SK-N-DZ (cell line): ENCODE data around the gene RBM10.

Source experiments
- DNase-seq: peaks from one replicate; pipeline ENCODE4 v3.0.0-alpha.2; 2015; ENCODE audit warnings: low spot score

The RBM10 gene

DNA sequence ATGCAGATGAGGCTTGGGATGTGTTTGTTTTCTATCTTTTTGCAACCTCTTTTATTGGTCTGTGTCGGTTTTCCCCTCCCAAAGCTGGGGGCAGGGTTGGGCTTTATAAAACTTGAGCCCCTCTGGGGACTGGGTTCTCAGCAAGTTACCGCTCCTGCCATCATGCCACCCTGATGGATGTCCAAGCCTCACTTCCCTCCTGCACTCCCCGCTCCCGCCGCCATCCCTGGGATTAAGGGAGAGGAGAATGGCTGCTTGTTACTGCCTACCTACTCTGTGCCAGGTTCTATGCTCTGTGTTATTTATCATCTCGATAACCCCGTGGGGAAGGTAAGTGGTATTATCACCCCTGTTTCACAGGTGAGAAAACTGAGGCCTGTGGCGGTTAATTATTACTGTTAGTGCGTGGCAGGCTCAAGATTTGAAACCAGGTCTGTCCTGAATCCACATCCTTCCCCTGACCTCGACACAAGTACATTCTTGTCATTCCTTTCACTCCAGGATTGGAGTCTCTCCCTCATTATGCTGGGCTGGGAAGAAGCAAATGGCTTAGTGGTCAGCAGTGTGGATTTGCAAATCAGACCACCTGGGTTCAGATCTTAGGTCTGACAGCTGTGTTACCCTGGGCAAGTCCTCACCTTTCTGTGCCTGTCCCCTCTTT lies 53.1 kb downstream of the RBM10 start:
- DNase-seq: no peak

DNA sequence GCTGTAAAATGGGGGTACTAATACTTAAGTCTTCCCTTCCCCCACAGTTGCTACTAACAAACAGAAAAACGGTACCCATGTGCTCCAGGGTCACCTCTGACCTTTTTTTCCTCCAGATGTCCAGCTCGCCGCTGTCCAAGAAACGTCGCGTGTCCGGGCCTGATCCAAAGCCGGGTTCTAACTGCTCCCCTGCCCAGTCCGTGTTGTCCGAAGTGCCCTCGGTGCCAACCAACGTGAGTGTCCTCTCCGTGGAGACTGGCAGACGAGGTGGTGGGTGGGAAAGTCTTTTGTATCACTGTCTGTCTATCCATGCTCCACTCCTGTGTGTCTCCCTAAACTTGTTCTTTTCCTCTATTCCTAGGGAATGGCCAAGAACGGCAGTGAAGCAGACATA lies 53.7 kb downstream of the RBM10 start:
- no peak for DNase-seq

DNA sequence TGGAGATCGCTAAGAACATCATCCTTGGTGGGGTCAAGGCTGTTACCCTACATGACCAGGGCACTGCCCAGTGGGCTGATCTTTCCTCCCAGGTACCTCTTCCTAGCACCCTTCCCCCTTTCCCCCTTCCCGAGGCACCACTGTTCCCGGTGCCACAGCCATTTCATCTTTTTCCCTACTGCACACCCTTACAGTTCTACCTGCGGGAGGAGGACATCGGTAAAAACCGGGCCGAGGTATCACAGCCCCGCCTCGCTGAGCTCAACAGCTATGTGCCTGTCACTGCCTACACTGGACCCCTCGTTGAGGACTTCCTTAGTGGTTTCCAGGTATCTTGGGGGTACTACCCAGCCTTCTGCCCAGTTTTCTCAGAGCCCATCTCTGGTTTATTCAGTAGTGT lies 54.3 kb downstream of the RBM10 start:
- no peak for DNase-seq

DNA sequence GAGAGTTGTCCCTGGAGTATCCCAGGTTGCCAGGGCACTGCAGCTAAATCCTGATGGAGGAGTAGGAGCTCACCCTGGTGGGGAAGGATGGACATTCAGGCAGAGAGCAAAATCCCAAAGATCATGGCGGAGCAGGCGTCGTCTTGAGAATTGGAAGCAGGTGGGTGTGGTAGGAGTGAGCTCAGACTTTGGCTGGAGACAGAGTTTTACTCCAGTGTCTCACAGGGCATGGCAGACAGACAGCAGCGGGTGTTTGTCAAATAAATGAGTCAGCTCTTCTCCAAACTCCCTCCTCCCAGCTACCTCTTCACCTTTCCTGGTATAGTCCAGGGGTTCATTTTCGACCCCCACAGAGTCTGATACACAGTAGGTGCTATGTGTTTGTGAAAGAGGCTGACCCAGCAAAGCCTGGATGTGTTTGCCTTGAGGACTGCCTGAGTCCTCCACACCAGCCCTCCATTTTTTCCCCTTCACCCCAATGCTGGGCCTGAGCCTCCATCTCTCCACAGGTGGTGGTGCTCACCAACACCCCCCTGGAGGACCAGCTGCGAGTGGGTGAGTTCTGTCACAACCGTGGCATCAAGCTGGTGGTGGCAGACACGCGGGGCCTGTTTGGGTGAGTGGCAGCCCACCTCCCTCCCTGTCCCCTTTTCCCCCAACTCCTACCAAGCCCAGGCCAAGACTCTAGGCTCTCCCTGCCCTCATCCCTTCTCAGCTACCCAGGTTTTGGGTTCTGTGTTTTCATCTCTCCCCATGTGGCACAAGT lies 55.5 kb downstream of the RBM10 start:
- DNase-seq: no peak

DNA sequence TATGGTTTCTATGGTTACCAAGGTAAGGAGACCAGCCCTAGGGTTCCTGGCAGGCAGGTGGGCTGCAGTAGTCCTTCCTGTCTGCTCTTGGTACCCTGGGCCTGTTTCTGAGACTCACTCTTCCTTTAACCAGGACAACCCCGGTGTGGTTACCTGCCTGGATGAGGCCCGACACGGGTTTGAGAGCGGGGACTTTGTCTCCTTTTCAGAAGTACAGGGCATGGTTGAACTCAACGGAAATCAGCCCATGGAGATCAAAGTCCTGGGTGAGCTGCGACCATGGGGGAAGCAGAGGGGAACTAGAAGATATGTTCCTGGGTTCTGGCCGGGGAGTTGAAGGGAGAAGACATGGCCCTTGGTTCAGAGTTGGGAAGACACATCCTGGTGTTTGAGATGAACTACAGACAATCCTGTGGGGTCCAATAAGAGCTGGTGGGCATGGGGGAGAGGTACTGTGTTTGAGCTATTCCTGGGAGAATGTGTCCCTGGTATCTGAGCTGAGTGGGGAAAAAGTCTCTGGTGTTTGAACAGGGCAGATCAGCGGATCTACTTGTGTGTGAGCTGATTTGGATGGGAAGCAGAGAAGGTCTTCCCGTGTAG lies 56.4 kb downstream of the RBM10 start:
- no peak for DNase-seq

DNA sequence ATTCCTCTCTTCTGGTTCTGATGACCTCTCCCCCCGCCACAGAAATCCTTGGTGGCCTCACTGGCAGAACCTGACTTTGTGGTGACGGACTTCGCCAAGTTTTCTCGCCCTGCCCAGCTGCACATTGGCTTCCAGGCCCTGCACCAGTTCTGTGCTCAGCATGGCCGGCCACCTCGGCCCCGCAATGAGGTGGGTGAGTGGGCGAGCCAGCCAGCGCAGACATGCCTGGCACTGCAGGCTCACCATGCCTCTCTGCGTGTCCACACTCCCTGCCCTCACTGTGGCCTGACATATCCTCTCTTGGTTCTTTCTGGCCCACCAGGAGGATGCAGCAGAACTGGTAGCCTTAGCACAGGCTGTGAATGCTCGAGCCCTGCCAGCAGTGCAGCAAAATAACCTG lies 57.3 kb downstream of the RBM10 start:
- DNase-seq: no peak

DNA sequence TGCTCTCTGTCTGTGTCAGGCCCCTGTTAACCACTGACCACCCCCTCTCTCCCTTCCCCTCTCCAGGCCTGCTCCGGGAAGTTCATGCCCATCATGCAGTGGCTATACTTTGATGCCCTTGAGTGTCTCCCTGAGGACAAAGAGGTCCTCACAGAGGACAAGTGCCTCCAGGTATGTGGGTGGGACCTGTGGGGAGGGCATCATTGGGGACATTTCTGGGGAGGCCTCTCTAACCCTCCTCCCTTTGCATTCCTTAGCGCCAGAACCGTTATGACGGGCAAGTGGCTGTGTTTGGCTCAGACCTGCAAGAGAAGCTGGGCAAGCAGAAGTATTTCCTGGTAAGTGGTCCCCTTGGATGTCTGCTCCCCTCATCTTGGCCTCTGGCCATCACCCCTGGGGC lies 57.9 kb downstream of the RBM10 start:
- no peak for DNase-seq

DNA sequence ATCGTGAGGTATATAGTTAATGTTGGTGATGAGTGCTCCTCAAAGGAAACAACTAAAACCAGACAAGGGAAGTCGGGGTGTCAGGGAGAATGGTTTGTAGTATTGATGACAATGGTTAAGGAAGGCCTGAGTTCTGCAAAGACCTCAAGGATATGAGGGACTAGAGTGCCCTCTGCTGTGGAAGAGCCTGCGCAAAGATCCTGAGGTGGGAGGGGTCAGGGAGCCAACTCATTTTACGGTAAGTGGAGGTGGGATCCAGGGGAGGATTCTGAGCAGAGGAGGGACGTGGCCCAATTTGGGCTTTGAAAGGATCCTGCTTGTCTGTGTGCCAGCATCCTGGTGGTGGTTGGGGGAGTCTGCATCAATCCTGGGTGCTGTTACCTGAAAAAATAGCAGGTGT lies 59.9 kb downstream of the RBM10 start:
- DNase-seq: no peak

DNA sequence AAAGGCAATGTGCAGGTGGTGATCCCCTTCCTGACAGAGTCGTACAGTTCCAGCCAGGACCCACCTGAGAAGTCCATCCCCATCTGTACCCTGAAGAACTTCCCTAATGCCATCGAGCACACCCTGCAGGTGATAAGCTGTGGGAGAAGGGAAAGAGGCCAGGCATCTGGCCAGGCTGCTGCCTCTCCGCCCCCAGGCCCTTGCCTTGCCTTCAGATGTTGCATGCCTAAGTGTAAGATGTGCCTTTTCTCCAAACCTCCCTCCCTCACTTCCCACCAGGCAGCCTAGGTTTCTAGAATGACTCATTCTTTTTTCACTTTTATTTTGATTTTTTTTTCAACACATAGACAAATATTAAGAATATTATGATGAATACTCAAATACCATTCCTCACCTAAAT lies 61.3 kb downstream of the RBM10 start:
- DNase-seq: no peak

DNA sequence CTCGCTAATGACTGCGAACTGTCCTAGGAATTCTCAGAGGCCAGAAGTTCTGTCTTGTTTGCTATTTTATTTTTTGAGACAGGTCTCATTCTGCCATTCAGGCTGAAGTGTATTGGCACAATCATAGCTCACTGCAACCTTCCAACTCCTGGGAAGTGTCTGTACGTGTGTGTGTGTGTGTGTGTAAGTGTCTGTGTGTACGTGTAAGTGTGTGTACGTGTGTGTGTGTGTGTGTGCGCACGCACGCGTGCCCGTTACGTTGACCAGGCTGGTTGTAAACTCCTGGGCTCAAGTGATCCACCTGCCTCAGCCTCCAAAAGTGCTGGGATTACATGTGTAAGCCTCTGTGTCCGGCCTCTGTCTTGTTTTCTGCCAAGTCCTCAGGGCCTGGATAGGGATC lies 63.1 kb downstream of the RBM10 start:
- no peak for DNase-seq

DNA sequence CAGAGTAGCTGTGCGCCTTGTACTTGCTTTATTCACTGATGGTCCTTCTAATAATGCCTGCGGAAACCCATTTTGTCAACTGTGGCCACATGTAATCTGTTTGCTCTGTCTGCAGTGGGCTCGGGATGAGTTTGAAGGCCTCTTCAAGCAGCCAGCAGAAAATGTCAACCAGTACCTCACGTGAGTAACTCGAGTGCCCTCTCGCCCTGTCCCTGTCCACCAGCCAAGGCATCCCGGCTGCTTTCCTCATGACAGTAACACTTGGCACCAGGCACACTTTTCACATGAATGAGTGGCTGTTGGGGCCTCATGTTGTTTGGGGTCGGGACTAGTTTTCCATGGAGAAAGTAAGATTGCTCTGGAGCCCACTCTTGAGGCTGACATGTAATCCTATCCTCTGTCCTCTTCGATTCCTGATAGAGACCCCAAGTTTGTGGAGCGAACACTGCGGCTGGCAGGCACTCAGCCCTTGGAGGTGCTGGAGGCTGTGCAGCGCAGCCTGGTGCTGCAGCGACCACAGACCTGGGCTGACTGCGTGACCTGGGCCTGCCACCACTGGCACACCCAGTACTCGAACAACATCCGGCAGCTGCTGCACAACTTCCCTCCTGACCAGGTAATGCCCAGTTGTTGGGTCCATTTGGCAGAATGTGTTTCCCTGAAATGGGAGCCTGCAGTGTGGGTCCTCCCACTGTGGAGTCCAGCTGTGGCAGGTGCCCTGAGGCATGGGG lies 64.7 kb downstream of the RBM10 start:
- no peak for DNase-seq

DNA sequence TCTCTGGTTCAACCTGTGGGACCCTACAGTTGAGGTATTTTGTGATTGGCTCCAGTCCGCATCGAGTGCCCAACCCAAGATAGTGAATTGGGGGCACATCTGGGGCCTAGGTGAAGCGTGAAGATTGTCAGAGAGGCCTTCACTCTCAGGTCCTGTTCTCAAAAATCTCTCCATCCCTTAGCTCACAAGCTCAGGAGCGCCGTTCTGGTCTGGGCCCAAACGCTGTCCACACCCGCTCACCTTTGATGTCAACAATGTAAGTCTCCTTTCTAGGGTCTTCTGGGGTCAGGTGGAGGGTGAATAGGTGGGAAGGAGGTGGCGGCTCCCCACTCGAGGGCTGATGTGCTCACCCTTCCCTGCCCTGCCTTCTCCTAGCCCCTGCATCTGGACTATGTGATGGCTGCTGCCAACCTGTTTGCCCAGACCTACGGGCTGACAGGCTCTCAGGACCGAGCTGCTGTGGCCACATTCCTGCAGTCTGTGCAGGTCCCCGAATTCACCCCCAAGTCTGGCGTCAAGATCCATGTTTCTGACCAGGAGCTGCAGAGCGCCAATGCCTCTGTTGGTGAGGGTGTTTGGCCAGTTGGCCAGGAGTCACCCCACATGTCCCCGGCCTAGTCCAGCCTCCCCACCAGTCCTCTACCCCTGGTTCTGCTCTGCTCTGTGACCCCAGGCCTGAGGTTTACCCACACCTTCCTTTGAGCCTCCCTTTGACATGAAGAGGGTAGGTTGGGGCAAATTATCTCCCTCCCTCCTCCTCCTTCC lies 65.8 kb downstream of the RBM10 start:
- no peak for DNase-seq

DNA sequence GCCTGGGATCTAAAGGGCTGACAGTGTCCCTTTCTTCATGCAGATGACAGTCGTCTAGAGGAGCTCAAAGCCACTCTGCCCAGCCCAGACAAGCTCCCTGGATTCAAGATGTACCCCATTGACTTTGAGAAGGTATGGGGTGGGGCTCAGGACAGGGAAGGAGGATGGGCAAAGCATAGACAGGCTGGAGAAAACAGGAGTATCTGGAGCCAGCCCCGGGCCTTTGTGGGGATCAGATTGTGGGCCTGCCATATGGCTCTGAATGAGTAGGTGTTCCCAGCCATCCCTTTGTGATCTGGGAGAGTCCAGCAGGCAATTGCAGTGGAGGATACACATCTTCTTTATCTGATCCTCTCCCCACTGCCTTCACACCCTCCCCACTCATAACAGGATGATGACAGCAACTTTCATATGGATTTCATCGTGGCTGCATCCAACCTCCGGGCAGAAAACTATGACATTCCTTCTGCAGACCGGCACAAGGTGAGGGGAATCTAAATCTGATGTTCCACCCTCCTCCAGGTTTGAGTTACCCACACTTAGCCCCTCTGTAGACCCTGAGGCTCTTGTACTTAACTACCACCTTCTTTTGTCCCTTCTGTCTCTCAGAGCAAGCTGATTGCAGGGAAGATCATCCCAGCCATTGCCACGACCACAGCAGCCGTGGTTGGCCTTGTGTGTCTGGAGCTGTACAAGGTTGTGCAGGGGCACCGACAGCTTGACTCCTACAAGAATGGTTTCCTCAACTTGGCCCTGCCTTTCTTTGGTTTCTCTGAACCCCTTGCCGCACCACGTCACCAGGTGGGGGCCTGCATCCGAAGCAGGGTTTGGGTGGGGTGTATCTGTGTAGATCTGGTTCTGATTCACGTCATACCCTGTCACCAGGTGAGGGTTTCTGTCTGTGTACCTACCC lies 67.6 kb downstream of the RBM10 start:
- DNase-seq: no peak

DNA sequence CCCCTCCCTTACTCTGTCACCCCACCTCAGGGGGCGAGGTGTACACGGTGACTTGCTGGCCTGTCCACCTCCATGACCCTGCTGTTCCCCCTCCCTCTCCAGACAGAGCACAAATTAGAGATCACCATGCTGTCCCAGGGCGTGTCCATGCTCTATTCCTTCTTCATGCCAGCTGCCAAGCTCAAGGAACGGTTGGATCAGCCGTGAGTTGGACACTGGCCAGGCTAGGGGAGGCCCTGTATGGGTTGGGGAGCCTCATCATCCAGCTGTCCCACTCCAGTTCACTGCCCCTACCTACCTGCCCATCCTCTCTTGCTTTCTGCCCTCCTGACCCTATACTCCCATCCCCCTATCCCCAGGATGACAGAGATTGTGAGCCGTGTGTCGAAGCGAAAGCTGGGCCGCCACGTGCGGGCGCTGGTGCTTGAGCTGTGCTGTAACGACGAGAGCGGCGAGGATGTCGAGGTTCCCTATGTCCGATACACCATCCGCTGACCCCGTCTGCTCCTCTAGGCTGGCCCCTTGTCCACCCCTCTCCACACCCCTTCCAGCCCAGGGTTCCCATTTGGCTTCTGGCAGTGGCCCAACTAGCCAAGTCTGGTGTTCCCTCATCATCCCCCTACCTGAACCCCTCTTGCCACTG lies 69.5 kb downstream of the RBM10 start:
- DNase-seq: no peak

DNA sequence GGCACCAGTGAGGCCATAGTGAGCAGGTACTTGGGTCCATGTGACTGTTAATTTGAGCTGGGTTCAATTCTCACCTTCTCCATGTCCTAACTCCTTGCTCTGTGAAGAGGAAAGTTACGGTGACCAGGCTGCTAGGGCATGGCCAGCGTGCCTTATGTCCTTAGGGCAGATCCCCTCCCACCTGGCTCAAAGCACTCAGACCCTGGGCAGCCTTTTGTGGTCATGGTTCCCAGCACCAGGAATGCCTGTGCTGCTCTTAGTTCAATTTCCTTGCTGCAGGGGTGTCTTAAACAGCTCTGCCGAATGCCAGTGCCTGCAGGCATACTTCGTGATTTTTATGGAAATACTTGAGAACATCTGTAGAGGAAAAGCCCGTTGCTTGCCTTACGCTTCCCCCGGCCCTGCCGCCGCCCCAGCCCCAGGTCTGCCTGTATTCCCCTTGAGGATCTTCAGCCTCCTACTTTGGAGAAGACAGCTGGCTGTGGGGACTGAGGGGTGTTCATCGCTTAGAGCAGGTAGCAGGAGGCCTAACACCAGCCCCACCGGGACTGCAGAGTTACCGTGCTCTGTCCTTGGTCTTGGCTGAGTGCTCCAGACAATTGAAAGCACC lies 70.4 kb downstream of the RBM10 start:
- DNase-seq: no peak

DNA sequence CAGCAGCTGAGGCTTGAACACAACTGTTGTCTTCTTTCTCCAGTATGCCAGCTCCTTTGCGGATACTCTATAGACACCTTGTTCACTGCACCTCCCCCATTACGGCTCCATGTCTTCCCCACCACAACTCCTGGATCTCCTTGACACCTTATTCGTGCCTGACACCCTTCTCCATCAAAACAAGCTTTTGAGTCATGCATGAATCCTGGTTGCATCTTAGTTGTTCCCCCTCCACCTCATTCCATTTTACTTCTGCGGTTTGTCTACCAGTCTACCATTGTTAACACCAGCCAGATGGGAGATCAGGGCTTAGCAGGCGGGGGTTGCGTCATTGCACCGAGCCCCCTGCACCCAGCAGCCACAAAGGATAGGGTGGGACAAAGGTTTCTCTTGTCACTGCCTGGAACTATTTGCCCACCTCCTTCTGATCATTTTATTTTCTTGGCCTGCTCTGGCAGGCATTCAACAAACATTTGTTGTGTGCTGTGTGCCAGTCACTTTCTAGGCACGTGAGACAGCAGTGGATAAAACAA lies 71.4 kb downstream of the RBM10 start:
- no peak for DNase-seq

DNA sequence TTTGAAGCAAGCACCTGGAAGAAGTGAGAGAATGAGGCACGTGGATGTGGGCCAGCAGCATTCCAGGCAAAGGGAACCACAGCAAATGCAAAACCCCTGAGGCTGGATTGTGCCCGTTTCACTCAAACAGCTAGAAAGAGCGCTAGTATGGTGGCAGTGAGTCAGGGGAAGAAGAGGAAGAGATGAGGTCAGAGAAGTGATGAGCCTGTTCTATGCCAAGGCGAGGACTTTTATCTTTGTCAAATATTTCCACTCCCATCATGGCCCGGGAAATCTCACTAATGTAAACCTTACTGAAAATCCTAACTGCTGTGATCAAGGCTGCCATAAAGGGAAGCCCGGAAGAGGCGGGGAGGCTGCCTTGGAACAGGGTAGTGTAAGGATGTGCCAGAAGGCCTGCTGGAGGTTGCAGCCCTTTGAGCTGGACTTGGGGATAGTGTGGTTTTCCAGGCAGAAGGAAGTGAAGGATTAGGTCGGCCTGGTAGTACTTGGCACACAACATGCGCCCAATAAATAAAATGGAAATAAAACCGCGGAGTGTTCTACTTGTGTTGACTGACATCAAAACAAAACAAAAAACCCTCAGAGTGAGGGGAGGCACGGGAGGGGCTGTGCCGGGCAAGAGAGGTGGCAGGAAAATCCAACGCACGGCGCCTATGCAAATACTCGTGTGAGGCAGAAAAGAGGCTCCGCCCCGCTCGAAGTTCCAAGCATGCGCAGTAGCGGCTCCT lies 72.3 kb downstream of the RBM10 start:
- no peak for DNase-seq

DNA sequence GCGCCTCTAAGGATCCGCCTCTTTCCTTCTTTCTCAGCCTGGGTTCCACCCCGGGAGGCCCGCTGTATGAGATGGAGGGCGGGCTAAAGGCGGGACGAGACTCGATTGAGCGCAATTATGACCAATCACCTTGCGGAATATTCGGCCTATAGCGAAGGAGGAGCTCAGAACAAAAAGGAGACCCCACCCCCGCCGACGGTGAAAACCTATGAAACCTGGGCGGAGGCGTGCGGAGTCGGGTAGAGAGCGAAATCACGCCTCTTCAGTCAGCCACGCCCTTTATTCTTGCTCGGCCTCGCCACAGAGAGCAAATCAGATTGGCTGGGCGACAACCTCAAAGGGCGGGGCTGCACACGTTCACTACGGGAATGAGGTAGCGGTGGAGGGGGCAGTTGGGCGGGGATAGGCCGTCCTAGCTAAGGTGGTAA lies 72.8 kb downstream of the RBM10 start:
- peak; percentile 98 for DNase-seq
